ENCODE data around the gene ATCAY. TPM values are rescaled to one million over a fixed set of nuclear protein-coding genes. Genes with fewer than 3 reads are reported as not detected.

Gene ATCAY
- total and polyA plus RNA-seq, 2 of the 13 experiments (the other 11 are each of a cell fraction or from before 2014, with no cell fraction given) = not detected

GRCh38 chr19:3959766-3960131 is 79.3 kb downstream of the ATCAY start:
- no peak for TF ChIP-seq HNF1A (IDR thresholded peaks at IDR 0.05; ENCODE audit: low read depth)
- no peak for TF ChIP-seq HNF1A (CRISPR knock-in tag; IDR thresholded peaks at IDR 0.05; ENCODE audit: borderline replicate concordance)
- 0 out of 2 replicates have a peak, but pooled peaks have one; percentile 10 for TF ChIP-seq RBFOX2 (IDR thresholded peaks at IDR 0.05; ENCODE audit: low read depth, low read length)
- no peak for TF ChIP-seq ZNF260 (CRISPR knock-in tag; IDR thresholded peaks at IDR 0.05; ENCODE audit: borderline replicate concordance, low read depth)
- CTCF ChIA-PET (ENCODE audit: low intra/inter-chr PET ratio, low total read pairs) = no interaction called here
- Histone ChIP-seq H4K20me1 (ENCODE audit: insufficient read depth, low read length) (no peaks in the 10 kb centered on the region), H3K9ac (ENCODE audit: insufficient read depth, low read depth, low read length) (no peak overlapping the region), H3K4me2 (ENCODE audit: low read depth, low read length) (no peak overlapping the region), H3K27me3 (ENCODE audit: control insufficient read depth in 1 of 2, insufficient read depth in 2 of 2, low read length in 2 of 2) (no peaks in the 10 kb centered on the region), H2AFZ (ENCODE audit: low read length) (no peak overlapping the region), H3K27ac (ENCODE audit: extremely low read length, insufficient read depth, low read length) (no peak overlapping the region), H3K4me1 (ENCODE audit: insufficient read depth, low read length) (no peaks in the 10 kb centered on the region), H3K4me3 (replicated peaks in 1 of 3; ENCODE audit: insufficient read depth in 1 of 3, low read depth in 2 of 3, low read length in 3 of 3) (no peak overlapping the region), H3K36me3 (replicated peaks in 1 of 2; ENCODE audit: control insufficient read depth in 1 of 2, insufficient read depth in 2 of 2, low read length in 2 of 2) (peaks cover 18 to 29% of the 10 kb centered on the region in 2 experiments), H3K9me3 (ENCODE audit: low read length) (no peaks in the 10 kb centered on the region), H3K79me2 (ENCODE audit: insufficient read depth, low read length) (no peaks in the 10 kb centered on the region)
- no peak for ATAC-seq
- no peak for FAIRE-seq
- DNase-seq (ENCODE audit: low spot score) = no peak
- POLR2A ChIA-PET = interaction anchor here (0.7 kb wide), 1 partner anchor 9 kb away, joined by 3 read pairs; no protein-coding TSS in a partner anchor
- no TSS peak for BruUV-seq (replicated peaks)
- in situ Hi-C loops (cut with HindIII; ENCODE audit: extremely low pct_ligation_motif_present, low pct_unique_long_range_greater_than_20kb) = no loop called here
- intact Hi-C loops (cut with micrococcal nuclease; ENCODE audit: unreplicated experiment) = no loop called here
- WGBS (ENCODE audit: low lambda C conversion rate) = 96% methylated on average over 10 of the region's 15 CpGs

GRCh38 chr19:3961007-3961406 is 80.5 kb downstream of the ATCAY start:
- TF ChIP-seq TRIM24 (CRISPR knock-in tag; IDR thresholded peaks at IDR 0.05) (no peak), AGO2 (optimal IDR thresholded peaks at IDR 0.05; ENCODE audit: low read depth, low read length) (peak; percentile 67), RBFOX2 (IDR thresholded peaks at IDR 0.05; ENCODE audit: low read depth, low read length) (peak; percentile 41)
- Histone ChIP-seq H2AFZ (ENCODE audit: low read length) (no peak overlapping the region), H3K36me3 (replicated peaks in 1 of 2; ENCODE audit: control insufficient read depth in 1 of 2, insufficient read depth in 2 of 2, low read length in 2 of 2) (peaks cover 22 to 35% of the 10 kb centered on the region in 2 experiments), H3K27me3 (ENCODE audit: control insufficient read depth in 1 of 2, insufficient read depth in 2 of 2, low read length in 2 of 2) (no peaks in the 10 kb centered on the region), H4K20me1 (ENCODE audit: insufficient read depth, low read length) (peaks cover 1% of the 10 kb centered on the region; the same call in 1 of the 2 replicates), H3K4me3 (replicated peaks in 1 of 3; ENCODE audit: insufficient read depth in 1 of 3, low read depth in 2 of 3, low read length in 3 of 3) (no peak overlapping the region), H3K9ac (ENCODE audit: insufficient read depth, low read depth, low read length) (no peak overlapping the region), H3K9me3 (ENCODE audit: low read length) (no peaks in the 10 kb centered on the region), H3K79me2 (ENCODE audit: insufficient read depth, low read length) (no peaks in the 10 kb centered on the region), H3K27ac (ENCODE audit: extremely low read length, insufficient read depth, low read length) (no peak overlapping the region), H3K4me1 (ENCODE audit: insufficient read depth, low read length) (no peaks in the 10 kb centered on the region), H3K4me2 (ENCODE audit: low read depth, low read length) (no peak overlapping the region)
- no peak for ATAC-seq
- WGBS (ENCODE audit: low lambda C conversion rate) = 100% methylated on average over 16 of the region's 24 CpGs
- DNase-seq (ENCODE audit: low spot score) = no peak
- POLR2A ChIA-PET = no interaction called here
- in situ Hi-C loops (cut with HindIII; ENCODE audit: extremely low pct_ligation_motif_present, low pct_unique_long_range_greater_than_20kb) = no loop called here
- FAIRE-seq = no peak
- no TSS peak for BruUV-seq (replicated peaks)
- intact Hi-C loops (cut with micrococcal nuclease; ENCODE audit: unreplicated experiment) = no loop called here
- CTCF ChIA-PET (ENCODE audit: low intra/inter-chr PET ratio, low total read pairs) = no interaction called here
